Liver (tissue), 9 donors: Measurements from ENCODE around the gene TRERF1. TPM values are rescaled to one million over a fixed set of nuclear protein-coding genes. Genes with fewer than 3 reads are reported as not detected.

Experiments
- DNase-seq: peaks from one replicate; pipeline ENCODE4 v3.0.0-alpha.2; 2017; ENCODE audit warnings: low spot score
- H3K27ac ChIP-seq, 2 donors: one replicate each; pipeline ENCODE4 v1.7.0; 2013; ENCODE audit warnings: inconsistent platforms in 2 of 2, low read length in 2 of 2, control low read depth in 1 of 2, low read depth in 1 of 2, mild to moderate bottlenecking in 1 of 2
- H3K27me3 ChIP-seq, 4 donors: one replicate each; pipeline versions ENCODE4 v1.6.1 to v1.7.0; 2013; ENCODE audit warnings: low read length in 3 of 4, inconsistent platforms in 1 of 4, mild to moderate bottlenecking in 1 of 4, moderate library complexity in 1 of 4; ENCODE audit not compliant: control insufficient read depth in 4 of 4, insufficient read depth in 4 of 4
- H3K36me3 ChIP-seq, 4 donors: one replicate each; pipeline versions ENCODE4 v1.6.1 to v1.7.0; 2013; ENCODE audit warnings: low read length in 3 of 4, mild to moderate bottlenecking in 3 of 4, low read depth in 1 of 4, moderate library complexity in 1 of 4; ENCODE audit not compliant: control insufficient read depth in 4 of 4, insufficient read depth in 3 of 4
- H3K4me1 ChIP-seq, 4 donors: one replicate each; pipeline versions ENCODE4 v1.6.1 to v1.7.0; 2013; ENCODE audit warnings: low read length in 3 of 4, mild to moderate bottlenecking in 3 of 4, moderate library complexity in 1 of 4; ENCODE audit not compliant: control insufficient read depth in 4 of 4, insufficient read depth in 4 of 4
- H3K4me3 ChIP-seq, 3 donors: one replicate each; pipeline versions ENCODE4 v1.6.1 to v1.7.0; 2013; ENCODE audit warnings: low read length in 3 of 3, control low read depth in 1 of 3, low read depth in 1 of 3, mild to moderate bottlenecking in 1 of 3
- H3K9ac ChIP-seq, 2 donors: one replicate each; pipeline ENCODE4 v1.7.0; 2013; ENCODE audit warnings: low read length in 2 of 2, mild to moderate bottlenecking in 2 of 2, moderate library complexity in 2 of 2, control low read depth in 1 of 2, low read depth in 1 of 2
- H3K9me3 ChIP-seq, 4 donors: one replicate each; pipeline versions ENCODE4 v1.6.1 to v1.7.0; 2013; ENCODE audit warnings: low read length in 3 of 4; ENCODE audit not compliant: control insufficient read depth in 4 of 4
- FOXA1 ChIP-seq: IDR thresholded peaks from 2 replicates; pipeline ENCODE4 v1.6.1; 2016; ENCODE audit warnings: antibody characterized with exemption
- FOXA2 ChIP-seq: IDR thresholded peaks from 2 replicates; pipeline ENCODE4 v1.6.1; 2016; ENCODE audit warnings: antibody characterized with exemption
- GABPA ChIP-seq, 2 donors: IDR thresholded peaks in 1 of 2; conservative IDR thresholded peaks in 1 of 2; 2 replicates each; pipeline ENCODE4 v1.6.1; 2016; ENCODE audit warnings: antibody characterized with exemption in 2 of 2, mild to moderate bottlenecking in 1 of 2, moderate library complexity in 1 of 2
- NR2F2 ChIP-seq: IDR thresholded peaks from 2 replicates; pipeline ENCODE4 v1.6.1; 2016; ENCODE audit warnings: antibody characterized with exemption
- RAD21 ChIP-seq, 2 donors: IDR thresholded peaks; 2 replicates each; pipeline ENCODE4 v1.6.1; 2016; ENCODE audit warnings: antibody characterized with exemption in 2 of 2, mild to moderate bottlenecking in 2 of 2
- SP1 ChIP-seq: IDR thresholded peaks from 2 replicates; pipeline ENCODE4 v1.6.1; 2018; ENCODE audit warnings: antibody characterized with exemption, mild to moderate bottlenecking
- TAF1 ChIP-seq: conservative IDR thresholded peaks from 2 replicates; pipeline ENCODE4 v1.6.1; 2016; ENCODE audit warnings: antibody characterized with exemption, mild to moderate bottlenecking
- YY1 ChIP-seq: IDR thresholded peaks from 2 replicates; pipeline ENCODE4 v1.6.1; 2016; ENCODE audit warnings: antibody characterized with exemption, mild to moderate bottlenecking
- WGBS: extraction: QIAGEN DNeasy Blood & Tissue Kit; methylation state at CpG from one replicate; pipeline ENCODE4 v1.1.7; 2013; 5-methylcytosine and 5-hydroxymethylcytosine counted together
- polyA plus RNA-seq, 2 donors: library from polyadenylated mRNA; stranded (reverse) in 1 of 2; unstranded in 1 of 2; fragments of 200-250 nt in 1 of 2; fragments of >200 nt in 1 of 2; fragmentation: Nextera tagmentation in 1 of 2; extraction: Ambion mirVana in 1 of 2; gene quantifications; one replicate each; pipeline versions ENCODE4 v1.2.1 to v1.2.3, GENCODE V29; 2013 to 2015
- total RNA-seq, 2 donors: library from RNA; depleted of rRNA; stranded (reverse); fragments of >200 nt; gene quantifications; one replicate each; pipeline ENCODE4 v1.2.3, GENCODE V29; 2014
- TF ChIP-seq, protein P1 (sequence below): IDR thresholded peaks from 2 replicates; pipeline ENCODE4 v1.6.1; 2016; ENCODE audit warnings: antibody characterized with exemption
- TF ChIP-seq, protein P2 (sequence below): IDR thresholded peaks from 2 replicates; pipeline ENCODE4 v1.6.1; 2016; ENCODE audit warnings: antibody characterized with exemption, mild to moderate bottlenecking
- TF ChIP-seq, protein P3 (sequence below): fragments of 150-350 bp; IDR thresholded peaks from 2 replicates; pipeline ENCODE4 v1.5.1; 2017; ENCODE audit warnings: improper control_type of control experiment, low read depth, low read length; ENCODE audit not compliant: missing input control
- TF ChIP-seq, protein P4 (sequence below): IDR thresholded peaks from 2 replicates; pipeline ENCODE4 v1.6.1; 2016; ENCODE audit warnings: antibody characterized with exemption
- donor health status: healthy.
- donor health status: healthy.
- donor health status: healthy.
- donor health status: healthy.
- donor health status: healthy.

Gene TRERF1
- total and polyA plus RNA-seq, 4 donors = 0.33 to 1.3 (median 0.68) TPM

DNA sequence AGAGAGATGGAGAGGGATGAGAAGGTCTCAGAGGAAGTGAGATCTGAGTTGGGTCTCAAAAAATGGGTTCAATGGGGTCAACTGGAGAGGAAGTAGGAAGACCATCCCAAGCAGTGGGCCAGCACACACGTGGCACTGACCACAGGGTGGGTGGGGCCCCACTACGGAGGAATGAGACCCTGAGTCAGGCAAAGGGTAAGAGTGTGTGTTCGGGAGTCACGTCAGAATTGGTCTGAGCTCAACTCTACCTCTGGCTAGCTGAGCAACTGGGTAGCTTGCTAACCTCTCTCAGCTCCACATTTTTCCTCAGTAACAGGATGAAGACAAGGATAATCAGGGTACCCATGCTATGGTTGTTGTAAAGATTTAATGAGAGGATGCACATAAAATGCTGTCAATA, 79.0 kb downstream of the TRERF1 start:
- TF ChIP-seq, protein P1, sequence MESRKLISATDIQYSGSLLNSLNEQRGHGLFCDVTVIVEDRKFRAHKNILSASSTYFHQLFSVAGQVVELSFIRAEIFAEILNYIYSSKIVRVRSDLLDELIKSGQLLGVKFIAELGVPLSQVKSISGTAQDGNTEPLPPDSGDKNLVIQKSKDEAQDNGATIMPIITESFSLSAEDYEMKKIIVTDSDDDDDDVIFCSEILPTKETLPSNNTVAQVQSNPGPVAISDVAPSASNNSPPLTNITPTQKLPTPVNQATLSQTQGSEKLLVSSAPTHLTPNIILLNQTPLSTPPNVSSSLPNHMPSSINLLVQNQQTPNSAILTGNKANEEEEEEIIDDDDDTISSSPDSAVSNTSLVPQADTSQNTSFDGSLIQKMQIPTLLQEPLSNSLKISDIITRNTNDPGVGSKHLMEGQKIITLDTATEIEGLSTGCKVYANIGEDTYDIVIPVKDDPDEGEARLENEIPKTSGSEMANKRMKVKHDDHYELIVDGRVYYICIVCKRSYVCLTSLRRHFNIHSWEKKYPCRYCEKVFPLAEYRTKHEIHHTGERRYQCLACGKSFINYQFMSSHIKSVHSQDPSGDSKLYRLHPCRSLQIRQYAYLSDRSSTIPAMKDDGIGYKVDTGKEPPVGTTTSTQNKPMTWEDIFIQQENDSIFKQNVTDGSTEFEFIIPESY = no peak
- TF ChIP-seq, protein P2, sequence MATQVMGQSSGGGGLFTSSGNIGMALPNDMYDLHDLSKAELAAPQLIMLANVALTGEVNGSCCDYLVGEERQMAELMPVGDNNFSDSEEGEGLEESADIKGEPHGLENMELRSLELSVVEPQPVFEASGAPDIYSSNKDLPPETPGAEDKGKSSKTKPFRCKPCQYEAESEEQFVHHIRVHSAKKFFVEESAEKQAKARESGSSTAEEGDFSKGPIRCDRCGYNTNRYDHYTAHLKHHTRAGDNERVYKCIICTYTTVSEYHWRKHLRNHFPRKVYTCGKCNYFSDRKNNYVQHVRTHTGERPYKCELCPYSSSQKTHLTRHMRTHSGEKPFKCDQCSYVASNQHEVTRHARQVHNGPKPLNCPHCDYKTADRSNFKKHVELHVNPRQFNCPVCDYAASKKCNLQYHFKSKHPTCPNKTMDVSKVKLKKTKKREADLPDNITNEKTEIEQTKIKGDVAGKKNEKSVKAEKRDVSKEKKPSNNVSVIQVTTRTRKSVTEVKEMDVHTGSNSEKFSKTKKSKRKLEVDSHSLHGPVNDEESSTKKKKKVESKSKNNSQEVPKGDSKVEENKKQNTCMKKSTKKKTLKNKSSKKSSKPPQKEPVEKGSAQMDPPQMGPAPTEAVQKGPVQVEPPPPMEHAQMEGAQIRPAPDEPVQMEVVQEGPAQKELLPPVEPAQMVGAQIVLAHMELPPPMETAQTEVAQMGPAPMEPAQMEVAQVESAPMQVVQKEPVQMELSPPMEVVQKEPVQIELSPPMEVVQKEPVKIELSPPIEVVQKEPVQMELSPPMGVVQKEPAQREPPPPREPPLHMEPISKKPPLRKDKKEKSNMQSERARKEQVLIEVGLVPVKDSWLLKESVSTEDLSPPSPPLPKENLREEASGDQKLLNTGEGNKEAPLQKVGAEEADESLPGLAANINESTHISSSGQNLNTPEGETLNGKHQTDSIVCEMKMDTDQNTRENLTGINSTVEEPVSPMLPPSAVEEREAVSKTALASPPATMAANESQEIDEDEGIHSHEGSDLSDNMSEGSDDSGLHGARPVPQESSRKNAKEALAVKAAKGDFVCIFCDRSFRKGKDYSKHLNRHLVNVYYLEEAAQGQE = no peak
- TF ChIP-seq SP1 = no peak
- TF ChIP-seq, protein P3, sequence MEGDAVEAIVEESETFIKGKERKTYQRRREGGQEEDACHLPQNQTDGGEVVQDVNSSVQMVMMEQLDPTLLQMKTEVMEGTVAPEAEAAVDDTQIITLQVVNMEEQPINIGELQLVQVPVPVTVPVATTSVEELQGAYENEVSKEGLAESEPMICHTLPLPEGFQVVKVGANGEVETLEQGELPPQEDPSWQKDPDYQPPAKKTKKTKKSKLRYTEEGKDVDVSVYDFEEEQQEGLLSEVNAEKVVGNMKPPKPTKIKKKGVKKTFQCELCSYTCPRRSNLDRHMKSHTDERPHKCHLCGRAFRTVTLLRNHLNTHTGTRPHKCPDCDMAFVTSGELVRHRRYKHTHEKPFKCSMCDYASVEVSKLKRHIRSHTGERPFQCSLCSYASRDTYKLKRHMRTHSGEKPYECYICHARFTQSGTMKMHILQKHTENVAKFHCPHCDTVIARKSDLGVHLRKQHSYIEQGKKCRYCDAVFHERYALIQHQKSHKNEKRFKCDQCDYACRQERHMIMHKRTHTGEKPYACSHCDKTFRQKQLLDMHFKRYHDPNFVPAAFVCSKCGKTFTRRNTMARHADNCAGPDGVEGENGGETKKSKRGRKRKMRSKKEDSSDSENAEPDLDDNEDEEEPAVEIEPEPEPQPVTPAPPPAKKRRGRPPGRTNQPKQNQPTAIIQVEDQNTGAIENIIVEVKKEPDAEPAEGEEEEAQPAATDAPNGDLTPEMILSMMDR = no peak
- no peak for TF ChIP-seq TAF1
- no peak for TF ChIP-seq YY1
- no peak for TF ChIP-seq NR2F2
- TF ChIP-seq FOXA2 = no peak
- no peak for TF ChIP-seq GABPA (IDR thresholded peaks at IDR 0.05 in 1 of 2, conservative IDR thresholded peaks at IDR 0.05 in 1 of 2)
- TF ChIP-seq FOXA1 = no peak
- TF ChIP-seq RAD21 (IDR thresholded peaks at IDR 0.05) = no peak
- Histone ChIP-seq H3K4me3 (no peak overlapping the region), H3K36me3 (no peaks in the 10 kb centered on the region), H3K4me1 (no peaks in the 10 kb centered on the region), H3K9me3 (no peaks in the 10 kb centered on the region), H3K27ac (no peak overlapping the region), H3K27me3 (no peaks in the 10 kb centered on the region), H3K9ac (no peak overlapping the region)
- WGBS = 81% methylated on average over 4 of the region's 4 CpGs
- DNase-seq = no peak

DNA sequence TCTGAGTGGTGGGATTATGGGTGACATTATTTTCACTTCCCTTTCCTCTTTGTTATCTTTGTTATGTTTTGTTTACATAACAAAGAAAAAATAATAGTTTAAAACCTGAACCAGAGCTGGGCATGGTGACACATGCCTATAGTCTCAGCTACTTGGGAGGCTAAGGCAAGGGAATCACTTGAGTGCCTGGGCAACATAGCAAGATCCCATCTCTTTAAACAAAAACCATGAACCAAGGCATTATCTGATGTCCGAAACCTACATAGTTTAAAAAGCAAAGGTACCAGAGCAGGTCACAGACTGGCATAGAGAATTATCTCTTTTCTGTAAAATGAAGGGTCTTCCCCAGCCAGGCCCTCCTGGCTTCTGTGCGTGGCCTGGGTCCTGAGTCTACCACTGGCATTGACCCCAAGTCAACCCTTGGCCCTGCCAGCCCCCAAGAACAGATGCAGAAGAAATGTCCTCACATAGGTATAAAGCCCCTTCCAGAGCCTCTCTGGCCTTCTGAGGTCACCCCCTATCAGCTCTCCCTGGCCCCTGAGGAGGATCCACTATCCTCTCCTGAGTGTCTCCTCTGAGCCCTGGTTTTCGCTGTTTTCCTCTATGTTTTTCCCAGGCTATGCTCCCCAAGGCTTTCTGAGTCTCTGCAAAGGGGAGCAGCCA, 81.3 kb downstream of the TRERF1 start:
- H3K27ac ChIP-seq = no peak overlapping the region
- H3K9me3 ChIP-seq = no peaks in the 10 kb centered on the region
- DNase-seq = no peak
- peaks cover 0 to 2% (median 0%) of the 10 kb centered on the region in 4 donors for H3K4me1 ChIP-seq
- TF ChIP-seq, protein P4, sequence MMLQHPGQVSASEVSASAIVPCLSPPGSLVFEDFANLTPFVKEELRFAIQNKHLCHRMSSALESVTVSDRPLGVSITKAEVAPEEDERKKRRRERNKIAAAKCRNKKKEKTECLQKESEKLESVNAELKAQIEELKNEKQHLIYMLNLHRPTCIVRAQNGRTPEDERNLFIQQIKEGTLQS = no peak
- TF ChIP-seq FOXA1 (no peak), NR2F2 (no peak)
- no peaks in the 10 kb centered on the region for H3K27me3 ChIP-seq
- no peaks in the 10 kb centered on the region for H3K36me3 ChIP-seq
- H3K9ac ChIP-seq = no peak overlapping the region
- WGBS = 97% methylated on average over 3 of the region's 3 CpGs
- no peak overlapping the region for H3K4me3 ChIP-seq
